Measurements from ENCODE around the gene GALK2. TPM values are rescaled to one million over a fixed set of nuclear protein-coding genes. Genes with fewer than 3 reads are reported as not detected.

The GALK2 gene
- total RNA-seq, 1 donor, result 44.2 TPM

DNA sequence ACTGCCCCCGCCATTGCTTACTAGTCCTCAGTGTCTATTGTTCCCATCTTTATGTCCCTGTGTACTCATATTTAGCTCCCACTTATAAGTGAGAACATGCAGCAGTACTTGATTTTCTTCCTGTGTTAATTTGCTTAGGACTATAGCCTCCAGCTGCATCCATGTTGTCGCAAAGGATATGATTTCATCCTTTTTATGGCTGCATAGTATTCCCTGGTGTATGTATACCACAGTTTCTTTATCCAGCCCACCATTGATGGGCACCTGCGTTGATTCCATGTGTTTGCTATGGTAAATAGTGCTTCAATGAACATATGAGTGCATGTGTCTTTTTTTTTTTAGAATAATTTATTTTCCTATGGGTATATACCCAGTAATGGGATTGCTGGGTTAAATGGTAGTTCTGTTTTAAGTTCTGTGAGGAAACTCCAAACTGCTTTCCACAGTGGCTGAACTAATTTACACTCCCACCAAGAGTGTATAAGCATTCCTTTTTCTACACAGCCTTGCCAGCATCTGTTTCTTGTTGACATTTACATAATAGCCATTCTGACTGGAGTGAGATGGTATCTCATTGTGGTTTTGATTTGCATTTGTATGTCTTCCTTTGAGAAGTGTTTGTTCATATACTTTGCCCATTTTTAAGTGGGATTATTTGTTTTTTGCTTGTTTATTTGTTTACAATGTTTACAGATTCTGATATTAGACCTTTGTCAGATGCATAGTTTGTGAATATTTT, 53.7 kb downstream of the GALK2 start:
- DNase-seq (ENCODE audit: insufficient read length, low spot score, missing footprints), result no peak

DNA sequence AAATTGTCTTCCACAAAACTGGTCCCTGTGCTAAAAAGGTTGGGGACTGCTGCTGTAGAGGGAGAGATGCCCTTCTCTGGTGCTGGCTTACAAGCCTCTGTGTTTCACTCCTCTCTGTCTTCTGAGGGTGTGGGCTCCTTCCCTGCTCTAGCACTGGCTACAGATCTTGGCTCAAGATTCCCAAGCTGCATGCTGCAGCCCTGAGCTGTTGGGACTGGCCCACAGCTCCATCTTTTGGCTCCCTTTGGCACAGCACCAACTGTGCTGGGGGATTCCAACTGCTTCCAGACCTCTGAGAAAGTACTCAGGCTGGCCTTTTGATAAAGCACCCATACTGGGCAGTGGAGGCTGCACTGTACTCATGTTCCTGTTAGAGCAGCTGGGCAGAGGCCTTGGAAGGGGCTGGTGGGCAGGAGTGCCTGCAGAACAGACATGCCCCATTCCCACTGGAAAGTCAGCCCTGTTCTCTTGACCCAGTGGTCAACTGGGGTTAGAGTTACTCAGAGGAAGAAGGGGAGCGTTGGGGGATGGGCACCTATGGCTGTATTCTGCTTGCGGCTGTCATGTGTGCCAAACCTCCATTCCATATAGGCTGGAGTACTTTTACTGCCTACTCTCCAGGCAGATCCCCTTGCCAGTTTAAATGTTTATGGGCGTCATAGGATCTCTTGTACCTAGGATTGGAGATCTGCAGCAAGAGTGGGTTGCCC, 55.7 kb downstream of the GALK2 start:
- Histone ChIP-seq H3K79me2 (ENCODE audit: insufficient read depth, low read length) (peaks cover 77% of the 10 kb centered on the region), H4K20me1 (ENCODE audit: insufficient read depth, low read length) (peaks cover 12% of the 10 kb centered on the region), H3K27ac (ENCODE audit: low read depth, low read length) (no peak overlapping the region), H3K9me3 (ENCODE audit: low read depth, low read length) (no peaks in the 10 kb centered on the region), H3K27me3 (ENCODE audit: insufficient read depth, low read length) (no peaks in the 10 kb centered on the region), H3K4me1 (ENCODE audit: insufficient read depth, low read length) (no peaks in the 10 kb centered on the region), H3K4me2 (ENCODE audit: insufficient read depth, low read length) (no peak overlapping the region), H3K36me3 (ENCODE audit: insufficient read depth, low read length) (no peaks in the 10 kb centered on the region), H3K4me3 (ENCODE audit: insufficient read depth, low read length) (no peak overlapping the region), H2AFZ (ENCODE audit: low read length) (no peak overlapping the region)
- DNase-seq (ENCODE audit: insufficient read length, low spot score, missing footprints), result no peak
- TF ChIP-seq CTCF (IDR thresholded peaks at IDR 0.05; ENCODE audit: extremely low read depth, low read depth, low read length), result peak; percentile 31

More for the DNA sequence above, 53.7 kb downstream of the GALK2 start:
- H3K36me3 ChIP-seq (ENCODE audit: insufficient read depth, low read length), result peaks cover 2% of the 10 kb centered on the region
- H4K20me1 ChIP-seq (ENCODE audit: insufficient read depth, low read length), result peaks cover 6% of the 10 kb centered on the region
- H2AFZ ChIP-seq (ENCODE audit: low read length), result no peak overlapping the region
- H3K79me2 ChIP-seq (ENCODE audit: insufficient read depth, low read length), result peaks cover 62% of the 10 kb centered on the region
- no peaks in the 10 kb centered on the region for H3K27me3 ChIP-seq (ENCODE audit: insufficient read depth, low read length)
- no peaks in the 10 kb centered on the region for H3K4me1 ChIP-seq (ENCODE audit: insufficient read depth, low read length)
- H3K9me3 ChIP-seq (ENCODE audit: low read depth, low read length), result no peaks in the 10 kb centered on the region
- H3K4me3 ChIP-seq (ENCODE audit: insufficient read depth, low read length), result no peak overlapping the region
- no peak for TF ChIP-seq CTCF (IDR thresholded peaks at IDR 0.05; ENCODE audit: extremely low read depth, low read depth, low read length)
- no peak overlapping the region for H3K27ac ChIP-seq (ENCODE audit: low read depth, low read length)
- H3K4me2 ChIP-seq (ENCODE audit: insufficient read depth, low read length), result no peak overlapping the region

DNA sequence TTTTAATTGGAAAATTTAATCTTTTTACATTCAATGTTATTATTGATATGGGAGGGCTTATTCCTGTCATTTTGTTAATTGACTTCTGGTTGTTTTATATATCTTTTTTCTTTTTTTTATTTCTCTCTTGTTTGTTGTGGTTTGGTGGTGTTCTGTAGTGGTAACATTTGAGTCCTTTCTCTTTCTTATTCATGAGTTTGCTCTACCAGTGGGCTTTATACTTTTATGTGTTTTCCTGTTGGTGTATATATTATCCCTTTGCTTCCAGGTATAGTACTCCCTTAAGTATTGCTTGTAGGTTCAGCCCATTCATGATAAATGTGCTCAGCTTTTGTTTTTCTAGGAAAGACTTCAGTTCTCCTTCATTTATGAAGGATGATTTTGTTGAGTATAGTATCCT, 57.6 kb downstream of the GALK2 start:
- H2AFZ ChIP-seq (ENCODE audit: low read length), result no peak overlapping the region
- H3K4me2 ChIP-seq (ENCODE audit: insufficient read depth, low read length), result no peak overlapping the region
- H3K4me3 ChIP-seq (ENCODE audit: insufficient read depth, low read length), result no peak overlapping the region
- no peaks in the 10 kb centered on the region for H3K9me3 ChIP-seq (ENCODE audit: low read depth, low read length)
- no peak for TF ChIP-seq CTCF (IDR thresholded peaks at IDR 0.05; ENCODE audit: extremely low read depth, low read depth, low read length)
- H3K36me3 ChIP-seq (ENCODE audit: insufficient read depth, low read length), result no peaks in the 10 kb centered on the region
- no peak overlapping the region for H3K27ac ChIP-seq (ENCODE audit: low read depth, low read length)
- DNase-seq (ENCODE audit: insufficient read length, low spot score, missing footprints), result no peak
- no peaks in the 10 kb centered on the region for H3K27me3 ChIP-seq (ENCODE audit: insufficient read depth, low read length)
- peaks cover 76% of the 10 kb centered on the region for H3K79me2 ChIP-seq (ENCODE audit: insufficient read depth, low read length)
- peaks cover 12% of the 10 kb centered on the region for H4K20me1 ChIP-seq (ENCODE audit: insufficient read depth, low read length)
- no peaks in the 10 kb centered on the region for H3K4me1 ChIP-seq (ENCODE audit: insufficient read depth, low read length)

- no peak overlapping the region for H3K4me2 ChIP-seq (ENCODE audit: insufficient read depth, low read length)
- H3K4me1 ChIP-seq (ENCODE audit: insufficient read depth, low read length), result no peaks in the 10 kb centered on the region
- no peak overlapping the region for H2AFZ ChIP-seq (ENCODE audit: low read length)
- H3K36me3 ChIP-seq (ENCODE audit: insufficient read depth, low read length), result no peaks in the 10 kb centered on the region
- peaks cover 10% of the 10 kb centered on the region for H4K20me1 ChIP-seq (ENCODE audit: insufficient read depth, low read length)
- H3K27me3 ChIP-seq (ENCODE audit: insufficient read depth, low read length), result no peaks in the 10 kb centered on the region
- H3K27ac ChIP-seq (ENCODE audit: low read depth, low read length), result no peak overlapping the region
- H3K9me3 ChIP-seq (ENCODE audit: low read depth, low read length), result no peaks in the 10 kb centered on the region
- DNase-seq (ENCODE audit: insufficient read length, low spot score, missing footprints), result no peak
- no peak overlapping the region for H3K4me3 ChIP-seq (ENCODE audit: insufficient read depth, low read length)
- no peak for TF ChIP-seq CTCF (IDR thresholded peaks at IDR 0.05; ENCODE audit: extremely low read depth, low read depth, low read length)
- peaks cover 55% of the 10 kb centered on the region for H3K79me2 ChIP-seq (ENCODE audit: insufficient read depth, low read length)
These were observed 59.9 kb downstream of the GALK2 start for GRCh38 chr15:49229922-49230321.
